ENCODE results near the gene KDELR3.

The KDELR3 gene

DNA sequence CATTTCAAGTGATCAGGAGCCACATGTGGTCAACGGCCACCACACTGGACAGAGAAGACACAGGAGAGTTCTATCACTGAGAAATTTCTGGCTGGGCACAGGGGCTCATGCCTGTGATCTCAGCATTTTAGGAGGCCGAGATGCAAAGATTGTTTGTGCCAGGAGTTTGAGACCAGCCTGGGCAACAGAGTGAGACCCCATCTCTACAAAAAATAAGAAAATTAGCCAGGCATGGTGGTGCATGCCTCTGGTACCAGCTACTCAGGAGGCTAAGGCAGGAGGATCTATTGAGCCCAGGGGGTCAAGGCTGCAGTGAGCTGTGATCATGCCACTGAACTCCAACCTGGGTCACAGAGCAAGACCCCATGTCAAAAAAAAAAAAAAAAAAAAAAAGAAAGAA, 39.2 kb upstream of the KDELR3 start:
- Histone ChIP-seq H3K4me1 (ENCODE audit: control insufficient read depth, insufficient read depth, low read length) (no peaks in the 10 kb centered on the region), H3K9me3 (ENCODE audit: control insufficient read depth, low read length) (no peaks in the 10 kb centered on the region), H3K27me3 (ENCODE audit: control insufficient read depth, insufficient read depth, low read length) (no peaks in the 10 kb centered on the region), H3K9ac (ENCODE audit: low read length) (no peak overlapping the region), H3K4me3 (ENCODE audit: low read length) (no peak overlapping the region), H3K36me3 (ENCODE audit: control insufficient read depth, insufficient read depth, low read length) (no peaks in the 10 kb centered on the region)

- Histone ChIP-seq H3K27me3 (ENCODE audit: control insufficient read depth, insufficient read depth, low read length) (no peaks in the 10 kb centered on the region), H3K9ac (ENCODE audit: low read length) (no peak overlapping the region), H3K4me1 (ENCODE audit: control insufficient read depth, insufficient read depth, low read length) (no peaks in the 10 kb centered on the region), H3K36me3 (ENCODE audit: control insufficient read depth, insufficient read depth, low read length) (no peaks in the 10 kb centered on the region), H3K4me3 (ENCODE audit: low read length) (no peak overlapping the region), H3K9me3 (ENCODE audit: control insufficient read depth, low read length) (no peaks in the 10 kb centered on the region)
These were observed 38.3 kb upstream of the KDELR3 start for GRCh38 chr22:38429499-38430068.

GRCh38 chr22:38431266-38432010, 36.5 kb upstream of the KDELR3 start:
- H3K27me3 ChIP-seq (ENCODE audit: control insufficient read depth, insufficient read depth, low read length): peaks cover 5% of the 10 kb centered on the region
- H3K9me3 ChIP-seq (ENCODE audit: control insufficient read depth, low read length): no peaks in the 10 kb centered on the region
- no peaks in the 10 kb centered on the region for H3K4me1 ChIP-seq (ENCODE audit: control insufficient read depth, insufficient read depth, low read length)
- no peak overlapping the region for H3K9ac ChIP-seq (ENCODE audit: low read length)
- no peaks in the 10 kb centered on the region for H3K36me3 ChIP-seq (ENCODE audit: control insufficient read depth, insufficient read depth, low read length)
- H3K4me3 ChIP-seq (ENCODE audit: low read length): no peak overlapping the region

- Histone ChIP-seq H3K4me1 (ENCODE audit: control insufficient read depth, insufficient read depth, low read length) (no peaks in the 10 kb centered on the region), H3K9me3 (ENCODE audit: control insufficient read depth, low read length) (no peaks in the 10 kb centered on the region), H3K4me3 (ENCODE audit: low read length) (no peak overlapping the region), H3K9ac (ENCODE audit: low read length) (no peak overlapping the region), H3K36me3 (ENCODE audit: control insufficient read depth, insufficient read depth, low read length) (no peaks in the 10 kb centered on the region), H3K27me3 (ENCODE audit: control insufficient read depth, insufficient read depth, low read length) (peaks cover 8% of the 10 kb centered on the region)
These were observed 35.6 kb upstream of the KDELR3 start for GRCh38 chr22:38432264-38432663.

DNA sequence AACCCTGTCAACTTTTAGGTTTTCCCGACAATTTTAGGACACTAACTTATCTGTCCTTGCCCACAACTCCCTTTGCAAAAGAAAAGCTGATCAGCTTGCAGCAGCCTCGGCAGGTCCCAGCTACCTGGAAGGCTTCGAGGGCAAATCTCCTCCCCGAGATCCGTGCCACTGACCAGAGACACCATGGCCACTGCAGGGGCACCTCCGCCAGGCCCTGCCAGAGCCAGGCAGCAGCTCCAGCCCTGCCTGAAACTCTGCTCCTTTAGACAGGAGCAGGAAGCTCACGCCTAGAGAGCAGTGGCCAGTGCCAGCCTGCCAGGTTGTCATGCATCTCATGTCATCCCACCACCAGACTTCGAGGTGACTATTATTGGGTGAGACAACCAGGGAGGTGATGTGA, 34.0 kb upstream of the KDELR3 start:
- H3K9me3 ChIP-seq (ENCODE audit: control insufficient read depth, low read length): no peaks in the 10 kb centered on the region
- no peaks in the 10 kb centered on the region for H3K4me1 ChIP-seq (ENCODE audit: control insufficient read depth, insufficient read depth, low read length)
- H3K36me3 ChIP-seq (ENCODE audit: control insufficient read depth, insufficient read depth, low read length): no peaks in the 10 kb centered on the region
- H3K27me3 ChIP-seq (ENCODE audit: control insufficient read depth, insufficient read depth, low read length): peaks cover 10% of the 10 kb centered on the region
- no peak overlapping the region for H3K9ac ChIP-seq (ENCODE audit: low read length)
- H3K4me3 ChIP-seq (ENCODE audit: low read length): no peak overlapping the region

- no peak overlapping the region for H3K4me3 ChIP-seq (ENCODE audit: low read length)
- peaks cover 10% of the 10 kb centered on the region for H3K27me3 ChIP-seq (ENCODE audit: control insufficient read depth, insufficient read depth, low read length)
- H3K4me1 ChIP-seq (ENCODE audit: control insufficient read depth, insufficient read depth, low read length): no peaks in the 10 kb centered on the region
- no peaks in the 10 kb centered on the region for H3K9me3 ChIP-seq (ENCODE audit: control insufficient read depth, low read length)
- no peaks in the 10 kb centered on the region for H3K36me3 ChIP-seq (ENCODE audit: control insufficient read depth, insufficient read depth, low read length)
- no peak overlapping the region for H3K9ac ChIP-seq (ENCODE audit: low read length)
These were observed 32.9 kb upstream of the KDELR3 start for GRCh38 chr22:38435010-38435409.

DNA sequence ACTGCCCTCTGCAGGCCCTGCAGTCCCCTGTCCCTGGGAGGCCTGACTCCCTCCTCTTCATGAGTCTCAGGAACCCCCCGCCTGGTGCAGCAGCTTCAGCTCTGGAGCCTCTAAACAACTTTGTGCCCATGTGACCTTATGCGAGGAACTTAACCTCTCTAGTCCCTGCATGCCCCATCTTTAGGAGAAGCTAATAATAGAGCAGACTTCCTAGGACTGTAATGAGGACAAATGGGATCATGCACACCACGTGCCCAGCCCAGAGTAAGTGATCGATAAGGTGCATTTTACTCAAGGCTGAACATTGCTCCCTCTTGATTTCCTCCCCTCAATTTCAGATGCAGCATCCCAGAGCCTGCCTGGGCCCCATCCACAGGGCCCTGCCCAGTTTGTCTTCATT, 31.9 kb upstream of the KDELR3 start:
- Histone ChIP-seq H3K27me3 (ENCODE audit: control insufficient read depth, insufficient read depth, low read length) (peaks cover 10% of the 10 kb centered on the region), H3K9me3 (ENCODE audit: control insufficient read depth, low read length) (no peaks in the 10 kb centered on the region), H3K4me1 (ENCODE audit: control insufficient read depth, insufficient read depth, low read length) (no peaks in the 10 kb centered on the region), H3K9ac (ENCODE audit: low read length) (no peak overlapping the region), H3K4me3 (ENCODE audit: low read length) (no peak overlapping the region), H3K36me3 (ENCODE audit: control insufficient read depth, insufficient read depth, low read length) (no peaks in the 10 kb centered on the region)

- no peak overlapping the region for H3K9ac ChIP-seq (ENCODE audit: low read length)
- H3K4me3 ChIP-seq (ENCODE audit: low read length): no peak overlapping the region
- no peaks in the 10 kb centered on the region for H3K36me3 ChIP-seq (ENCODE audit: control insufficient read depth, insufficient read depth, low read length)
- no peaks in the 10 kb centered on the region for H3K9me3 ChIP-seq (ENCODE audit: control insufficient read depth, low read length)
- H3K4me1 ChIP-seq (ENCODE audit: control insufficient read depth, insufficient read depth, low read length): no peaks in the 10 kb centered on the region
- peaks cover 10% of the 10 kb centered on the region for H3K27me3 ChIP-seq (ENCODE audit: control insufficient read depth, insufficient read depth, low read length)
These were observed 31.1 kb upstream of the KDELR3 start for GRCh38 chr22:38436629-38437395.

- Histone ChIP-seq H3K36me3 (ENCODE audit: control insufficient read depth, insufficient read depth, low read length) (no peaks in the 10 kb centered on the region), H3K9ac (ENCODE audit: low read length) (no peak overlapping the region), H3K27me3 (ENCODE audit: control insufficient read depth, insufficient read depth, low read length) (peaks cover 10% of the 10 kb centered on the region)
These were observed 30.5 kb upstream of the KDELR3 start for GRCh38 chr22:38437416-38437815.

DNA sequence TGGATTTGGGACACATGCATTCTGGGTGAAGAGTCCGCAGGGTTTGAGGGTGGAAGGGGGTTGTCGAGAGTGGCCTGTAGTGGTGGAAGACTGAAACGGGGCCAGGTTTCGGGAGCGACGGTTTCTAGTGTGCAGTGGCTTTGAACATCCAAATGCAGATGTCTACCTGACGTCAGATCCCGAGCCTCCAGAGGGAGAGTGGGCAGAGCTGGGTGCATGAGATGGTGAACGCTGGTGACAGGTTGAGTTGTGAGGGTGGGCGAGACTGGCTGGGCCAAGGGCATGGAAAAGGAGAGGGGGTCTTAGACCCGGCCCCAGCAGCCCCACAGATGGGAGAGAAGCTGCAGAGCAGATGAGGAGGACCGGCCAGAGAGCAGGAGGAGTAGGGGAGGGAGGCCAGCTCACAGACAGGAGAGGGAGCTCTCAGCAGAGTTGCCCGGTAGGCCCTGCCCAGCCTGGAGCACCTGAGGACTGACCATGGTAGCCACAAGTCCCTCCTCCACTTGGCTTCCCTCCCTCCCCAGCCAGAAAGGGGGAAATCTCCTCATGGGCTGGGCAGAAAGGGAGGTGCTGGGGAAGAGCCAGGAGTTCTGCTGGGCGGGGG, 27.0 kb upstream of the KDELR3 start:
- peaks cover 21% of the 10 kb centered on the region for H3K27me3 ChIP-seq (ENCODE audit: control insufficient read depth, insufficient read depth, low read length)
- no peaks in the 10 kb centered on the region for H3K36me3 ChIP-seq (ENCODE audit: control insufficient read depth, insufficient read depth, low read length)

More at GRCh38 chr22:38437416-38437815, 30.5 kb upstream of the KDELR3 start:
- no peak overlapping the region for H3K4me3 ChIP-seq (ENCODE audit: low read length)
- H3K9me3 ChIP-seq (ENCODE audit: control insufficient read depth, low read length): no peaks in the 10 kb centered on the region
- no peaks in the 10 kb centered on the region for H3K4me1 ChIP-seq (ENCODE audit: control insufficient read depth, insufficient read depth, low read length)

DNA sequence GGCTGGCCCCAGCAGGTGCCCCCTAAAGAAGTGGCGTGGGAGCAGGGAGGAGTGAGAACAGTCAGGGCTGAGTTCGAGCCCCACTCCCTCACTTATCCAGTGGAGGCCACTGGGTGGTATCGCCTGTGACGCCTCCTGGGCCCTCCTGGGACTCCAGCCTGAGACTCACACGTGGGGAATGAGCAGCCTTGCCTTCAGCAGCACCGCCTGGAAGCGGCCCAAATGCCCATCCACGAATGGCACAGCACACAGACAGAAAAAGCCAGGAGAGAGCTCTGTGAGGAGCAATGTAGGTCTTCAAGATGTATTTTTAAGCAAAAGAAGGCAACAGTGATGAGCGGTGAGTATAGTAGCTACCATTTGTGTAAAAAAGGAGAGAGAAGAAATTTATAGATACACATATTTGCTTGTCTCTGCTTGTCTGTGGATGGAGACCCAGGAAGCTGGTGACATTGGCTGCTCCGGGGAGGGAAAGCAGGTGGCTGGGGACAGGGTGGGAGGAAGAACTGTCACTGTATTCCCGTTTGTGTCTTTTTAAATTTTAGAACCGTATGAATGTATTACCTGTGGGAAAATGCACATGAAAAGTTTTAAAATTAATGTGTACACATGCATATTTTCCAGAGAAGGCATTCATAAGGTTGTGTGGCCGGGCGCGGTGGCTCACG, 26.1 kb upstream of the KDELR3 start:
- peaks cover 24% of the 10 kb centered on the region for H3K27me3 ChIP-seq (ENCODE audit: control insufficient read depth, insufficient read depth, low read length)
- H3K36me3 ChIP-seq (ENCODE audit: control insufficient read depth, insufficient read depth, low read length): no peaks in the 10 kb centered on the region
- H3K9me3 ChIP-seq (ENCODE audit: control insufficient read depth, low read length): no peaks in the 10 kb centered on the region
- H3K4me3 ChIP-seq (ENCODE audit: low read length): no peak overlapping the region
- no peak overlapping the region for H3K9ac ChIP-seq (ENCODE audit: low read length)
- H3K4me1 ChIP-seq (ENCODE audit: control insufficient read depth, insufficient read depth, low read length): no peaks in the 10 kb centered on the region

More for the DNA sequence above, 27.0 kb upstream of the KDELR3 start:
- H3K9ac ChIP-seq (ENCODE audit: low read length): no peak overlapping the region
- H3K4me1 ChIP-seq (ENCODE audit: control insufficient read depth, insufficient read depth, low read length): no peaks in the 10 kb centered on the region
- H3K4me3 ChIP-seq (ENCODE audit: low read length): no peak overlapping the region
- no peaks in the 10 kb centered on the region for H3K9me3 ChIP-seq (ENCODE audit: control insufficient read depth, low read length)

Data from mucosa of stomach (tissue), 1 donor.